Measurements from ENCODE around the gene PBRM1. TPM values are rescaled to one million over a fixed set of nuclear protein-coding genes. Genes with fewer than 3 reads are reported as not detected.

The PBRM1 gene
- polyA plus RNA-seq, 1 experiment, result 40.6 TPM

DNA sequence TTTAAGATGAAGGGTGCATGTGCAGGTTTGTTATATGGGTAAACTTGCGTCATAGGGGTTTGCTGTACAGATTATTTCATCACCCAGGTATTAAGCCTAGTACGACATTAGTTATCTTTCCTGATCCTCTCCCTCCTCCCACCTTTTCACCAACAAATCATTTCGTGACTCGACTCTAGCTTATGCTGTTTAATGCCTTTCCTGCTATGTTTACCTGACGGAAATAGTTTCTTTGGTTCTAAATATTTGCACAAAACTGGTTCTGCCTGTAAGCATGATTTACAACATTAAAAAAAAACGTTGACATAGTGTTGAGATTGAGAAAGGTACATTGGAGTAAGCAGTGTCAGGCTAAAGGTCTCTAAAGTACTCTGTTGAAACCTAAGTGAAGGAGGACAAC is 2.6 kb upstream of the PBRM1 start:
- no peak for DNase-seq (ENCODE audit: low read depth, low spot score)
- ChIA-PET POLR2A (no interaction called here), CTCF (no interaction called here)
- TF ChIP-seq, protein P1, sequence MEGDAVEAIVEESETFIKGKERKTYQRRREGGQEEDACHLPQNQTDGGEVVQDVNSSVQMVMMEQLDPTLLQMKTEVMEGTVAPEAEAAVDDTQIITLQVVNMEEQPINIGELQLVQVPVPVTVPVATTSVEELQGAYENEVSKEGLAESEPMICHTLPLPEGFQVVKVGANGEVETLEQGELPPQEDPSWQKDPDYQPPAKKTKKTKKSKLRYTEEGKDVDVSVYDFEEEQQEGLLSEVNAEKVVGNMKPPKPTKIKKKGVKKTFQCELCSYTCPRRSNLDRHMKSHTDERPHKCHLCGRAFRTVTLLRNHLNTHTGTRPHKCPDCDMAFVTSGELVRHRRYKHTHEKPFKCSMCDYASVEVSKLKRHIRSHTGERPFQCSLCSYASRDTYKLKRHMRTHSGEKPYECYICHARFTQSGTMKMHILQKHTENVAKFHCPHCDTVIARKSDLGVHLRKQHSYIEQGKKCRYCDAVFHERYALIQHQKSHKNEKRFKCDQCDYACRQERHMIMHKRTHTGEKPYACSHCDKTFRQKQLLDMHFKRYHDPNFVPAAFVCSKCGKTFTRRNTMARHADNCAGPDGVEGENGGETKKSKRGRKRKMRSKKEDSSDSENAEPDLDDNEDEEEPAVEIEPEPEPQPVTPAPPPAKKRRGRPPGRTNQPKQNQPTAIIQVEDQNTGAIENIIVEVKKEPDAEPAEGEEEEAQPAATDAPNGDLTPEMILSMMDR (IDR thresholded peaks at IDR 0.05; ENCODE audit: low read depth, low read length), result no peak
- H3K27me3 ChIP-seq (ENCODE audit: control insufficient read depth, insufficient read depth, low read length), result no peaks in the 10 kb centered on the region
- H3K4me3 ChIP-seq (ENCODE audit: low read depth, low read length), result no peak overlapping the region
- H3K9me3 ChIP-seq (ENCODE audit: control insufficient read depth, insufficient read depth, low read length), result no peaks in the 10 kb centered on the region
- H3K27ac ChIP-seq (ENCODE audit: low read depth, low read length), result no peak overlapping the region

DNA sequence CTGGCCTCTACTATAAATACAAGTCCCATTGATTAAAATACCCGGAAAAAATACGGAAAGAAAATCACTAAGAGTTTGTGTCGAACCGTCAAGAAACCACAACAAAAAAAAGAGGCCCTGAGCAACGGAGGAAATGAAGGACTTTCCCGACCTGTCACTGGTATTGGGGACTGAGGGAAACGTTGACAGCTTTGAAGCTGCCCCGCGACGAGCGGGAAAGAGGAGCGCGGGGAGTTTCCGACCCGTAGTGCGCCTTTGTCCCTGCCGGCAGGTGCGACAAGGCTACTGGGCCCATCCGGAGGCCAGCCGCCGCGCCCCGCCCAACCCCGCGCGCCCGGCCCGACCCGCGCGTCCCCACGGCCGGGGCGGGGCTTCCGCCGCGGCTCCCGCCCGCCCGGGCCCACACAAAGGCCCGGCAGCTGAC is 416 bp downstream of the PBRM1 start:
- POLR2A ChIA-PET, result interaction anchor here (0.6 to 1.0 kb wide), 2 partner anchors 20 to 149 kb away, joined by 3 to 4 read pairs; partner anchors contain the start of genes GLT8D1, SPCS1 and UQCC5
- Histone ChIP-seq H3K4me3 (ENCODE audit: low read depth, low read length) (peak overlapping the region; percentile 99), H3K27me3 (ENCODE audit: control insufficient read depth, insufficient read depth, low read length) (no peaks in the 10 kb centered on the region), H3K9me3 (ENCODE audit: control insufficient read depth, insufficient read depth, low read length) (no peaks in the 10 kb centered on the region), H3K27ac (ENCODE audit: low read depth, low read length) (peak overlapping the region; percentile 48)
- TF ChIP-seq, protein P1 (IDR thresholded peaks at IDR 0.05; ENCODE audit: low read depth, low read length), result no peak
- no peak for DNase-seq (ENCODE audit: low read depth, low spot score)
- CTCF ChIA-PET, result no interaction called here

DNA sequence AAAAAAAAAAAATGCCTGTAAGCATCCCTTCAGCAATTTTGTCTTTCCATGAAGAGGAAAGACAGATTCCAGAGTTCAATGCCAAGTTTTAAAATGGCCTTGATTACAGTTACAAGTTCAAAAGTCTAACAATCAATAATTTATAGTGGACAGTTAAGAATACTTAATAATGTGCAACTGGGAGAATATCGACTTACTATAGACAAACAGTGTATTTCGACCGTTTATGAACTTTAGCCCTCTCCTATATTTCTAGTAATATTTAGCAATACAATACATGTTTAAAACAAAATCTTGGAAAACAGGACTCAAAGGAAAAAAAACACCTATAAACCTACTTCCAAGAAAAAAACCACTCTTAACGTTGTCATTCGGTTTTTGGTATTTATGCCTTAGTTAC is 1.5 kb downstream of the PBRM1 start:
- POLR2A ChIA-PET, result no interaction called here
- Histone ChIP-seq H3K9me3 (ENCODE audit: control insufficient read depth, insufficient read depth, low read length) (no peaks in the 10 kb centered on the region), H3K4me3 (ENCODE audit: low read depth, low read length) (no peak overlapping the region; the same call in 1 of the 2 replicates), H3K27ac (ENCODE audit: low read depth, low read length) (no peak overlapping the region), H3K27me3 (ENCODE audit: control insufficient read depth, insufficient read depth, low read length) (no peaks in the 10 kb centered on the region)
- TF ChIP-seq, protein P1 (IDR thresholded peaks at IDR 0.05; ENCODE audit: low read depth, low read length), result no peak
- no peak for DNase-seq (ENCODE audit: low read depth, low spot score)
- CTCF ChIA-PET, result no interaction called here

DNA sequence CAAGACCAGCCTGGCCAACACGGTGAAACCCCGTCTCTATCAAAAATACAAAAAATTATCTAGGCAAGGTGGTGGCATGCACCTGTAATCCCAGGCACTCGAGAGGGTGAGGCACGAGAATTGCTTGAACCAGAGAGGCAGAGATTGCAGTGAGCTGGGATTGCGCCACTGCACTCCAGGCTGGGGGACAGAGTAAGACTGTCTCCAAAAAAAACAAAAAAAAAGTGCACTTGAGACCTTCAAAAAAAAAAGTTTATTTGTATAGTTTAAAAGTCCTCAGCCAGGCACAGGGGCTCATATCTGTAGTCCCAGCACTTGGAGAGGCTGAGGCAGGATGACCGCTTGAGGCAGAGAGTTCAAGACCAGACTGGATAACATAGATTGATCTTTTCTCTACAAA is 2.1 kb downstream of the PBRM1 start:
- H3K9me3 ChIP-seq (ENCODE audit: control insufficient read depth, insufficient read depth, low read length), result no peaks in the 10 kb centered on the region
- no peak overlapping the region for H3K4me3 ChIP-seq (ENCODE audit: low read depth, low read length)
- H3K27me3 ChIP-seq (ENCODE audit: control insufficient read depth, insufficient read depth, low read length), result no peaks in the 10 kb centered on the region
- TF ChIP-seq, protein P1 (IDR thresholded peaks at IDR 0.05; ENCODE audit: low read depth, low read length), result no peak
- POLR2A ChIA-PET, result interaction anchor here (0.5 kb wide), 1 partner anchor 20 kb away, joined by 3 read pairs; no protein-coding TSS in a partner anchor
- no peak for DNase-seq (ENCODE audit: low read depth, low spot score)
- no peak overlapping the region for H3K27ac ChIP-seq (ENCODE audit: low read depth, low read length)
- CTCF ChIA-PET, result no interaction called here

DNA sequence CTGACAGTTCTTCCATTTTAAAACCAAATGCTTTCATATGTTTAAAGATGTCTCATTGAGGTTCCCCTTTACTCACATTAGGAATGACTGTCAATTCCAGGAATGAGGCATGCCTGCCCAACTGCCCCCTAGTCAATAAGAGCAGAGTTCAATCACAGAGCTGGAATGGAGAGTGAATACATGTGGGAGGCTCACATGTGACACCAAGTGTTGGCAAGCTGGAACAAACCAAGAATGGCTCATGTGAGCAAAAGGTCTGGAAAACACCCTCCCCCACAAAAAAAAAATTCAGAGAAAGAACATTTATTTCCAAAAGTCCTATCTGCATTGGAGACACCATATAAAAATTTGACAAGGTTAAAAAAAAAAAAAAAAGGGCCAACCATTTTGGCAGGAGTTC is 3.7 kb downstream of the PBRM1 start:
- H3K9me3 ChIP-seq (ENCODE audit: control insufficient read depth, insufficient read depth, low read length), result no peaks in the 10 kb centered on the region
- TF ChIP-seq, protein P1 (IDR thresholded peaks at IDR 0.05; ENCODE audit: low read depth, low read length), result no peak
- H3K27ac ChIP-seq (ENCODE audit: low read depth, low read length), result no peak overlapping the region
- H3K27me3 ChIP-seq (ENCODE audit: control insufficient read depth, insufficient read depth, low read length), result no peaks in the 10 kb centered on the region
- no peak overlapping the region for H3K4me3 ChIP-seq (ENCODE audit: low read depth, low read length)
- no peak for DNase-seq (ENCODE audit: low read depth, low spot score)
- ChIA-PET POLR2A (interaction anchor here (1.9 kb wide), 1 partner anchor 11 kb away, joined by 7 read pairs; no protein-coding TSS in a partner anchor), CTCF (interaction anchor here (0.7 kb wide), 1 partner anchor 89 kb away, joined by 3 read pairs; the partner anchor contains the start of gene NEK4)
